Neural cell (in vitro differentiated cells): ENCODE measurements around the gene MGAT4C. TPM values are rescaled to one million over a fixed set of nuclear protein-coding genes. Genes with fewer than 3 reads are reported as not detected.

Experiments
- H2AFZ ChIP-seq: fragments of 200-600, 300-800 bp; sonication (generic), shearing (Covaris generic); 2 replicates; pipeline ENCODE4 v1.6.0; 2014; ENCODE audit warnings: low read depth, mild to moderate bottlenecking, antibody characterized with exemption, low read length, moderate library complexity
- H3F3A ChIP-seq: fragments of 200-600 bp; shearing (Covaris generic); 2 replicates; pipeline ENCODE4 v1.6.1; 2016; ENCODE audit warnings: mild to moderate bottlenecking, moderate library complexity, mixed read lengths, antibody characterized with exemption, low read length; ENCODE audit not compliant: insufficient read depth, poor library complexity, severe bottlenecking
- H3K27ac ChIP-seq: fragments of 200-600, 300-800 bp; sonication (generic), shearing (Covaris generic); 2 replicates; pipeline ENCODE4 v1.5.1; 2014; ENCODE audit warnings: mild to moderate bottlenecking, low read length, moderate library complexity
- H3K27me3 ChIP-seq: fragments of 300-800, 200-600 bp; sonication (generic), shearing (Covaris generic); 2 replicates; pipeline ENCODE4 v1.6.0; 2014; ENCODE audit warnings: mild to moderate bottlenecking, low read depth, low read length, moderate library complexity; ENCODE audit not compliant: insufficient read depth
- H3K36me3 ChIP-seq: fragments of 300-800, 200-600 bp; sonication (generic), shearing (Covaris generic); 2 replicates; pipeline ENCODE4 v1.5.1; 2014; ENCODE audit warnings: mild to moderate bottlenecking, antibody characterized with exemption, low read length, moderate library complexity; ENCODE audit not compliant: insufficient read depth
- H3K4me2 ChIP-seq: fragments of 300-800, 200-600 bp; sonication (generic), shearing (Covaris generic); 2 replicates; pipeline ENCODE4 v1.6.0; 2014; ENCODE audit warnings: mild to moderate bottlenecking, low read length
- H3K4me3 ChIP-seq: fragments of 300-800, 200-600 bp; sonication (generic), shearing (Covaris generic); 2 replicates; pipeline ENCODE4 v1.5.1; 2014; ENCODE audit warnings: mild to moderate bottlenecking, low read length, moderate library complexity
- H3K79me2 ChIP-seq: fragments of 200-600 bp; shearing (Covaris generic); replicated peaks from 2 replicates; pipeline ENCODE4 v1.6.0; 2014; ENCODE audit warnings: mild to moderate bottlenecking, low read length, moderate library complexity; ENCODE audit not compliant: insufficient read depth
- H3K9ac ChIP-seq: fragments of 300-800, 200-600 bp; sonication (generic), shearing (Covaris generic); 2 replicates; pipeline ENCODE4 v1.6.1; 2016; ENCODE audit warnings: mild to moderate bottlenecking, low read length, mixed read lengths
- H3K9me2 ChIP-seq: fragments of 200-600 bp; shearing (Covaris generic); 2 replicates; pipeline ENCODE4 v1.6.1; 2016; ENCODE audit warnings: mild to moderate bottlenecking, low read length, mixed read lengths; ENCODE audit not compliant: insufficient read depth
- H3K9me3 ChIP-seq: fragments of 200-600, 300-800 bp; sonication (generic), shearing (Covaris generic); 2 replicates; pipeline ENCODE4 v1.6.1; 2016; ENCODE audit warnings: mild to moderate bottlenecking, mixed run types, low read length, moderate library complexity, mixed read lengths
- H4K20me1 ChIP-seq: fragments of 200-600 bp; shearing (Covaris generic); 2 replicates; pipeline ENCODE4 v1.6.1; 2016; ENCODE audit warnings: mild to moderate bottlenecking, mixed run types; ENCODE audit not compliant: insufficient read depth
- EP300 ChIP-seq: fragments of 450-650 bp; conservative IDR thresholded peaks from 2 replicates; pipeline ENCODE4 v1.6.1; 2014; ENCODE audit warnings: antibody characterized with exemption, mild to moderate bottlenecking, moderate library complexity; ENCODE audit not compliant: poor library complexity, severe bottlenecking
- EZH2 ChIP-seq: fragments of 200-600, 300-800 bp; shearing (Covaris generic), sonication (generic); IDR thresholded peaks from 2 replicates; pipeline ENCODE4 v1.6.1; 2014; ENCODE audit warnings: antibody characterized with exemption, low read length, borderline replicate concordance, mild to moderate bottlenecking; ENCODE audit not compliant: insufficient read depth, poor library complexity, severe bottlenecking
- MXI1 ChIP-seq: fragments of 450-650 bp; conservative IDR thresholded peaks from 2 replicates; pipeline ENCODE4 v1.6.1; 2014; ENCODE audit warnings: antibody characterized with exemption, mild to moderate bottlenecking; ENCODE audit not compliant: poor library complexity, severe bottlenecking
- POLR2AphosphoS5 ChIP-seq: IDR thresholded peaks from 2 replicates; pipeline ENCODE4 v1.6.1; 2012
- RAD21 ChIP-seq: fragments of 450-650 bp; conservative IDR thresholded peaks from 2 replicates; pipeline ENCODE4 v1.6.1; 2014; ENCODE audit warnings: antibody characterized with exemption, mild to moderate bottlenecking, moderate library complexity
- REST ChIP-seq: IDR thresholded peaks from 2 replicates; pipeline ENCODE4 v1.6.1; 2012; ENCODE audit warnings: borderline replicate concordance
- SMC3 ChIP-seq: fragments of 450-650 bp; conservative IDR thresholded peaks from 2 replicates; pipeline ENCODE4 v1.6.1; 2014; ENCODE audit warnings: antibody characterized with exemption, mild to moderate bottlenecking, moderate library complexity; ENCODE audit not compliant: poor library complexity
- TAF1 ChIP-seq: IDR thresholded peaks from 2 replicates; pipeline ENCODE4 v1.6.1; 2012; ENCODE audit warnings: low read depth
- polyA plus RNA-seq: library from polyadenylated mRNA; depleted of rRNA; stranded (reverse); fragments of >200 nt; gene quantifications from 2 replicates; pipeline ENCODE4 v1.2.3, GENCODE V29; 2014
- TF ChIP-seq, protein P1 (sequence below): fragments of 450-650 bp; IDR thresholded peaks from 2 replicates; pipeline ENCODE4 v1.5.1; 2014; ENCODE audit warnings: antibody characterized with exemption, mild to moderate bottlenecking, moderate library complexity; ENCODE audit not compliant: poor library complexity, severe bottlenecking

MGAT4C gene
- polyA plus RNA-seq, 1 donor from 2014 or later = 20.7 TPM

GRCh38 chr12:86179855-86180254, 76.3 kb downstream of the MGAT4C start:
- H3K27ac ChIP-seq = no peak overlapping the region
- no peaks in the 10 kb centered on the region for H3K79me2 ChIP-seq
- no peaks in the 10 kb centered on the region for H3K36me3 ChIP-seq
- no peaks in the 10 kb centered on the region for H4K20me1 ChIP-seq
- H3K9me2 ChIP-seq = no peaks in the 10 kb centered on the region
- no peak overlapping the region for H2AFZ ChIP-seq
- TF ChIP-seq MXI1 (no peak), EP300 (no peak), POLR2AphosphoS5 (no peak), RAD21 (no peak), TAF1 (no peak), EZH2 (no peak), SMC3 (no peak), REST (no peak)
- TF ChIP-seq, protein P1, sequence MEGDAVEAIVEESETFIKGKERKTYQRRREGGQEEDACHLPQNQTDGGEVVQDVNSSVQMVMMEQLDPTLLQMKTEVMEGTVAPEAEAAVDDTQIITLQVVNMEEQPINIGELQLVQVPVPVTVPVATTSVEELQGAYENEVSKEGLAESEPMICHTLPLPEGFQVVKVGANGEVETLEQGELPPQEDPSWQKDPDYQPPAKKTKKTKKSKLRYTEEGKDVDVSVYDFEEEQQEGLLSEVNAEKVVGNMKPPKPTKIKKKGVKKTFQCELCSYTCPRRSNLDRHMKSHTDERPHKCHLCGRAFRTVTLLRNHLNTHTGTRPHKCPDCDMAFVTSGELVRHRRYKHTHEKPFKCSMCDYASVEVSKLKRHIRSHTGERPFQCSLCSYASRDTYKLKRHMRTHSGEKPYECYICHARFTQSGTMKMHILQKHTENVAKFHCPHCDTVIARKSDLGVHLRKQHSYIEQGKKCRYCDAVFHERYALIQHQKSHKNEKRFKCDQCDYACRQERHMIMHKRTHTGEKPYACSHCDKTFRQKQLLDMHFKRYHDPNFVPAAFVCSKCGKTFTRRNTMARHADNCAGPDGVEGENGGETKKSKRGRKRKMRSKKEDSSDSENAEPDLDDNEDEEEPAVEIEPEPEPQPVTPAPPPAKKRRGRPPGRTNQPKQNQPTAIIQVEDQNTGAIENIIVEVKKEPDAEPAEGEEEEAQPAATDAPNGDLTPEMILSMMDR = no peak
- H3F3A ChIP-seq = no peaks in the 10 kb centered on the region
- H3K4me3 ChIP-seq = no peak overlapping the region
- no peak overlapping the region for H3K9ac ChIP-seq
- no peaks in the 10 kb centered on the region for H3K27me3 ChIP-seq
- no peak overlapping the region for H3K4me2 ChIP-seq
- H3K9me3 ChIP-seq = no peaks in the 10 kb centered on the region

DNA sequence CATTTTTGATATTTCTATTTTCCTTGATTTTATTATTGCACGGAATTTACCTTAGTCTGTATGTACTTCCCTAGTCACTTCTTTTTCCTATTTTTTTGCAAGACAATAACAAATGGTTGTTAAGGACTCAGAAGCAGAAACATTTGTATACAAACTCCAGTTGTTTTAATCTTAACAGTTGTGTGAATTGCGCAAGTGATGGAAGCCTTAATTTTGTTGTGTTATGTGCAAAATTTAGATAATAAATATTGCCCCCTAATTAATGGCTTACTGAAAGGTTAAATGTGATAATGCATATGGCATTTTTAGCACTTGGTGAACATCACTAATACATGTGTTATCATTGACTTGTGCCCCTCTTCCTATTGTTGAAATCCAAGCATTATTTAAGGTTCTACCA, 82.0 kb downstream of the MGAT4C start:
- H4K20me1 ChIP-seq = no peaks in the 10 kb centered on the region
- no peak overlapping the region for H3K27ac ChIP-seq
- H3K9me2 ChIP-seq = no peaks in the 10 kb centered on the region
- H3K79me2 ChIP-seq = no peaks in the 10 kb centered on the region
- H3K27me3 ChIP-seq = no peaks in the 10 kb centered on the region
- no peaks in the 10 kb centered on the region for H3K9me3 ChIP-seq
- H3F3A ChIP-seq = no peaks in the 10 kb centered on the region
- no peak overlapping the region for H3K4me2 ChIP-seq
- H3K4me3 ChIP-seq = no peak overlapping the region
- no peak overlapping the region for H2AFZ ChIP-seq
- H3K9ac ChIP-seq = no peak overlapping the region
- TF ChIP-seq EP300 = no peak
- no peak for TF ChIP-seq POLR2AphosphoS5
- TF ChIP-seq SMC3 = no peak
- TF ChIP-seq RAD21 = no peak
- no peak for TF ChIP-seq REST
- no peak for TF ChIP-seq EZH2
- TF ChIP-seq, protein P1 = no peak
- TF ChIP-seq MXI1 = no peak
- no peak for TF ChIP-seq TAF1
- H3K36me3 ChIP-seq = no peaks in the 10 kb centered on the region
